Calu3 (cell line): ENCODE measurements around the gene OR6S1. TPM values are rescaled to one million over a fixed set of nuclear protein-coding genes. Genes with fewer than 3 reads are reported as not detected.
A peak's percentile ranks its signal among the peaks of the same experiment; 100 is the strongest.

Experiments
- BruUV-seq: library from RNA; stranded (reverse); fragments of 400-500 nt; replicated peaks from 2 replicates; lab custom pipeline; 2021; lab: Mats Ljungman, UMichigan
- CTCF ChIA-PET: fragments of 300-600 bp; sonication (Branson Sonifier 250); formaldehyde crosslinking; loops from one replicate; lab custom pipeline; 2022; ENCODE audit warnings: antibody characterized with exemption; lab: Charles Lee
- DNase-seq: peaks from one replicate; pipeline ENCODE4 v3.0.0; 2022
- H3K27ac Mint-ChIP-seq: one replicate; pipeline ENCODE4 v1.8.0; 2022; ENCODE audit warnings: mixed read lengths; ENCODE audit not compliant: unreplicated experiment
- H3K27me3 Mint-ChIP-seq: one replicate; pipeline ENCODE4 v1.8.0; 2022; ENCODE audit warnings: mixed read lengths; ENCODE audit not compliant: unreplicated experiment
- H3K36me3 Mint-ChIP-seq: one replicate; pipeline ENCODE4 v1.8.0; 2022; ENCODE audit warnings: mild to moderate bottlenecking, moderate library complexity, mixed read lengths; ENCODE audit not compliant: insufficient read depth, unreplicated experiment
- H3K4me1 Mint-ChIP-seq: one replicate; pipeline ENCODE4 v1.8.0; 2022; ENCODE audit warnings: mild to moderate bottlenecking, low read depth, mixed read lengths; ENCODE audit not compliant: unreplicated experiment
- H3K4me3 Mint-ChIP-seq: one replicate; pipeline ENCODE4 v1.8.0; 2022; ENCODE audit warnings: mild to moderate bottlenecking, low read depth, moderate library complexity, mixed read lengths; ENCODE audit not compliant: unreplicated experiment
- H3K9me3 Mint-ChIP-seq: one replicate; pipeline ENCODE4 v1.8.0; 2022; ENCODE audit warnings: low read depth, mixed read lengths; ENCODE audit not compliant: unreplicated experiment
- intact Hi-C: fragments of 100-400 bp; cut with micrococcal nuclease; formaldehyde crosslinking; loops from one replicate; pipeline ENCODE4 v1.10.0; 2022; ENCODE audit not compliant: unreplicated experiment
- total RNA-seq: library from RNA; stranded (reverse); gene quantifications from 2 replicates; pipeline ENCODE4 v1.2.3, GENCODE V29; 2022
- TF ChIP-seq, protein P1 (sequence below): fragments of 200-600 bp; IDR thresholded peaks from one replicate; pipeline ENCODE4 v1.8.0; 2022; ENCODE audit warnings: antibody characterized with exemption; ENCODE audit not compliant: unreplicated experiment

The OR6S1 gene
- total RNA-seq, 1 experiment from 2014 or later = not detected

DNA sequence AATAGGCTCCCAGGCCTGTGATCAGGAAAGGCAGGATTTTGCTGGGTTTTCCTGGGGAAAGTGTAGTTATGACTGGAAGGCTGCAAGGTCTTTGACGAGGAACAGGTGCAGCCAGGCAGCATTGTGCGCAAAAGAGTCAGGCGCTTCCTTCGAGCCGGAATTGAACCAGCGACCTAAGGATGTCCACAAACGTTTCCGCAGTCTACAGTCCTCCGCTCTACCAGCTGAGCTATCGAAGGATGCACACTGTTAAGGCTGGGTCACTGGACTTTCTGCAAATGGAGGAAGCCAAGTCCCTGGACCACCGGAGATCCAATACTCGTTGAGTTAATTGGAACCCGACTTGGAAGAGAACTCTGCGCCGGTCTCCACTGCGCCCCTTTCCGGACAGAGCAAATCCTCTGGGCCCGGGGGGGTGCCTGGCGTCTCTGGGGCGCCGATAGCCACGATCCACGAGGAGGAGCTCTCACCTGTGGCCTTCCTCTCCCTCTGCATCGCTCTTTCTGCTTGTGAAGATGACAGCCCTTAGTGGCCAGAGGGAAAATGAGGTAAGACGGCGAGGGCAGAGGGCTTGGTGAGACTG, 18.4 kb upstream of the OR6S1 start:
- Mint-ChIP-seq H3K27me3 (peaks cover 45% of the 10 kb centered on the region), H3K4me1 (peaks cover 13% of the 10 kb centered on the region), H3K9me3 (no peaks in the 10 kb centered on the region), H3K27ac (no peak overlapping the region), H3K4me3 (no peak overlapping the region), H3K36me3 (peaks cover 10% of the 10 kb centered on the region)
- no peak for DNase-seq
- intact Hi-C loops = no loop called here
- BruUV-seq = no TSS peak
- TF ChIP-seq, protein P1, sequence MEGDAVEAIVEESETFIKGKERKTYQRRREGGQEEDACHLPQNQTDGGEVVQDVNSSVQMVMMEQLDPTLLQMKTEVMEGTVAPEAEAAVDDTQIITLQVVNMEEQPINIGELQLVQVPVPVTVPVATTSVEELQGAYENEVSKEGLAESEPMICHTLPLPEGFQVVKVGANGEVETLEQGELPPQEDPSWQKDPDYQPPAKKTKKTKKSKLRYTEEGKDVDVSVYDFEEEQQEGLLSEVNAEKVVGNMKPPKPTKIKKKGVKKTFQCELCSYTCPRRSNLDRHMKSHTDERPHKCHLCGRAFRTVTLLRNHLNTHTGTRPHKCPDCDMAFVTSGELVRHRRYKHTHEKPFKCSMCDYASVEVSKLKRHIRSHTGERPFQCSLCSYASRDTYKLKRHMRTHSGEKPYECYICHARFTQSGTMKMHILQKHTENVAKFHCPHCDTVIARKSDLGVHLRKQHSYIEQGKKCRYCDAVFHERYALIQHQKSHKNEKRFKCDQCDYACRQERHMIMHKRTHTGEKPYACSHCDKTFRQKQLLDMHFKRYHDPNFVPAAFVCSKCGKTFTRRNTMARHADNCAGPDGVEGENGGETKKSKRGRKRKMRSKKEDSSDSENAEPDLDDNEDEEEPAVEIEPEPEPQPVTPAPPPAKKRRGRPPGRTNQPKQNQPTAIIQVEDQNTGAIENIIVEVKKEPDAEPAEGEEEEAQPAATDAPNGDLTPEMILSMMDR = no peak
- CTCF ChIA-PET = interaction anchor here (0.6 kb wide), 2 partner anchors 8 to 131 kb away, joined by 3 read pairs; no protein-coding TSS in a partner anchor

DNA sequence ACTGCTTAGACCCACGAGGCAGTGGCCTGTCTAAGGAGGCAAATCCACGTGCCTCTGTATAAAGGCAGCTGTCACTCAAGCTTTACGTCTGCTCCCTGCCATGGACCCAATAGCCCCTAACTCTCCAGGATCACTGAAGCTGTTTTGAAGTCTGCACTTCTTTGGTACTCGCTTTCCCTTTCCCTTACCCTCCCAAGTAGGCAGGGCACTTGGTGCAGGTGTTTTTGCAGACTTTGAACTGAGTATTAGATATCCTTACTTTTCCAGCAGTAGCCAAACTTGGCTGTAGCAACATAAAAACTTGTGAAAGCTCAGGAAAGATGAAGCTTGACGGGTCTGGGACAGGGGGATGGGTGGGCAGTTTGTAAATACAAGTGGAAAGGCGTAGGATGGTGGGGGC, 17.8 kb upstream of the OR6S1 start:
- intact Hi-C loops = no loop called here
- Mint-ChIP-seq H3K27me3 (peaks cover 51% of the 10 kb centered on the region), H3K27ac (no peak overlapping the region), H3K4me3 (no peak overlapping the region), H3K36me3 (peaks cover 10% of the 10 kb centered on the region), H3K4me1 (peaks cover 15% of the 10 kb centered on the region), H3K9me3 (no peaks in the 10 kb centered on the region)
- CTCF ChIA-PET = interaction anchor here (0.6 kb wide), 1 partner anchor 130 kb away, joined by 3 read pairs; no protein-coding TSS in a partner anchor
- TF ChIP-seq, protein P1 = no peak
- DNase-seq = no peak
- no TSS peak for BruUV-seq

DNA sequence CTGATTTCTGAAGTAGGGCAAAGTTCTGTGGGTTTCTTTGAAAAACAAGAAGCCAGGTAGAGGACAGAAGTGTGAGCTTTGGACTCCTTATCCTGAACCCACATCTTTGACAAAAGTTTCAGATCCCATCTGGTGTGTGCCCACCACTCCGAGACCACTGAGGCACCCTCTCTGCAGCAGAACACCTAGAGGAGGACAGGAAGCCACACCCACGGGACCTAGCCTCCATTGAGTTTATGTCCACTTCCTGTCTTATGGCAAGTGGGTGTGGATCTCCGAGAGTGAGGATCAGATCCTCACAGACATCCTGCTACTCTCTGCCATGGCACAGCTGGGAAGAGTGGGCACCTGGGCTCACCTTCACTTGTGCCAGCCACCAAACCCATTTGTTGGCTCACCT, 16.8 kb upstream of the OR6S1 start:
- Mint-ChIP-seq H3K27ac (no peak overlapping the region), H3K27me3 (peaks cover 61% of the 10 kb centered on the region)

DNA sequence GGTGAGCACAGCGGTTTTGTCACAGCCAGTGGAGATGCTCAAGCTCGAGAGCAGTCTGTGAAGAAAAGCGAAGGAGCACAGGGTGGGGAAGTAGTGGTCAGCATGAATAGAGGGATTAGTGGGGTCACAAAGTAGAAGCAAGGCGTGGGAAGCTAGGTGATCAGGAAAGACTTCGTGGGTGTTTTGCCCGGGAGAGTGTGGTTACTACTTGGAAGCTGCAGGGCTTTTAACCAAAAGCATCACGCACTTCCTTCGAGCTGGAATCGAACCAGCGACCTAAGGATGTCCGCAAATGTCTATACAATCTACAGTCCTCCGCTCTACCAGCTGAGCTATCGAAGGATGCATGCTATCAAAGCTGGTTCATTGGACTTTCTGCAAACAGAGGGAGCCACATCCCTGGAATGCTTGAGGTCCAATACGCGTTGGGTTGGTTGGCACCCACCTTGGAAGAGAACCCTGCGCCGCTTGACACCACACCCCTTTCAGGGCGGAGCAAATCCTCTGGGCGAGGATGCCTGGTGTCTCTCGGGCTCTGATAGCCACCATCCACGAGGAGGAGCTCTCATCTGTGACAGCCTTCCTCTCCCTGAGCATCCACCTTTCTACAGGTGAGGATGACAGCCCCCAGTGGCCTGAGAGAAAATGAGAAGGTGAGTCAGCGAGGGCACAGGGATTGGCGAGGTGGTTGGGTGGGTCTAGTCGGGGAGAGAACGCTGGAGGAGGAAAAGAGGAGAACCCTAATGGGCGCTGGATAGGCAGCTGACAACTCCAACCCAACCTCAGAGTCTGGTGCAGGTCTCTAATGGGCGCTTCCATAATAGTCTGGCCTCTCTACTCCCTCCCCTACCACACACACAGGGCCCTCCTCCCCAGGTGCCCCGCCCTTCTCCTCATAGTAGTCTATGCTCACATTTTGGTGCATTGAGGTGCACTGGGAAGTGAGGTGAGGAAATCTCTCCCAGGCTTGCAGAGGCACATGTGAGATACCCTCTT, 16.0 kb upstream of the OR6S1 start:
- peak; percentile 38 for DNase-seq
- TF ChIP-seq, protein P1 = no peak
- Mint-ChIP-seq H3K9me3 (no peaks in the 10 kb centered on the region), H3K27me3 (peaks cover 61% of the 10 kb centered on the region), H3K27ac (no peak overlapping the region), H3K36me3 (peaks cover 3% of the 10 kb centered on the region), H3K4me1 (peaks cover 12% of the 10 kb centered on the region), H3K4me3 (no peak overlapping the region)
- CTCF ChIA-PET = no interaction called here
- intact Hi-C loops = no loop called here
- no TSS peak for BruUV-seq

More for the DNA sequence above, 16.8 kb upstream of the OR6S1 start:
- peaks cover 19% of the 10 kb centered on the region for H3K4me1 Mint-ChIP-seq
- CTCF ChIA-PET = no interaction called here
- TF ChIP-seq, protein P1 = no peak
- peaks cover 9% of the 10 kb centered on the region for H3K36me3 Mint-ChIP-seq
- H3K4me3 Mint-ChIP-seq = no peak overlapping the region
- intact Hi-C loops = no loop called here
- no peak for DNase-seq
- H3K9me3 Mint-ChIP-seq = no peaks in the 10 kb centered on the region
- no TSS peak for BruUV-seq
